IMR-90 (cell line): ENCODE measurements around the gene NOL12. TPM values are rescaled to one million over a fixed set of nuclear protein-coding genes. Genes with fewer than 3 reads are reported as not detected.

Source experiments
- ATAC-seq: fragments of 200-7000 bp; cut with Tn5 transposase; 2 replicates; pipeline ENCODE4 v1.9.1; 2020; ENCODE audit warnings: low read depth, mild to moderate bottlenecking, moderate library complexity
- BruUV-seq: library from RNA; stranded (reverse); fragments of 400-500 nt; replicated peaks from 2 replicates; lab custom pipeline; 2021; lab: Mats Ljungman, UMichigan
- CTCF ChIA-PET: fragments of 300-600 bp; formaldehyde crosslinking; extraction: SDS; loops from one replicate; lab custom pipeline; 2021; ENCODE audit warnings: antibody characterized with exemption; lab: Yijun Ruan, JAX
- POLR2A ChIA-PET: fragments of 300-600 bp; sonication (Branson Sonifier 250); formaldehyde crosslinking; loops from one replicate; lab custom pipeline; 2022; ENCODE audit warnings: antibody characterized with exemption; ENCODE audit not compliant: unreplicated experiment; lab: Charles Lee
- DNase-seq: peaks from one replicate; pipeline ENCODE4 v3.0.0; 2013
- H2AFZ ChIP-seq: replicated peaks from 2 replicates; pipeline ENCODE3; 2013; ENCODE audit warnings: low read length, mild to moderate bottlenecking; ENCODE audit not compliant: poor library complexity
- H2AK5ac ChIP-seq: 2 replicates; pipeline ENCODE4 v1.6.1; 2013; ENCODE audit warnings: low read depth, low read length, inconsistent platforms
- H2AK9ac ChIP-seq: replicated peaks from 2 replicates; pipeline ENCODE3; 2013; ENCODE audit warnings: mild to moderate bottlenecking, low read depth, low read length, moderate library complexity; ENCODE audit not compliant: poor library complexity
- H2BK120ac ChIP-seq: 2 replicates; pipeline ENCODE4 v1.6.1; 2013; ENCODE audit warnings: low read depth, low read length, inconsistent platforms
- H2BK15ac ChIP-seq: 3 replicates; pipeline ENCODE4 v1.6.1; 2013; ENCODE audit warnings: low read depth, low read length, inconsistent platforms
- H2BK20ac ChIP-seq: 2 replicates; pipeline ENCODE4 v1.6.1; 2013; ENCODE audit warnings: low read depth, mild to moderate bottlenecking, inconsistent platforms, low read length, moderate library complexity
- H2BK5ac ChIP-seq: 2 replicates; pipeline ENCODE4 v1.6.1; 2013; ENCODE audit warnings: mild to moderate bottlenecking, low read depth, low read length, inconsistent platforms; ENCODE audit not compliant: poor library complexity, severe bottlenecking
- H3K14ac ChIP-seq: replicated peaks from 2 replicates; pipeline ENCODE4 v1.6.1; 2013; ENCODE audit warnings: low read depth, low read length, inconsistent platforms
- H3K18ac ChIP-seq: 2 replicates; pipeline ENCODE4 v1.6.1; 2013; ENCODE audit warnings: low read depth, low read length, control low read depth
- H3K23ac ChIP-seq: 2 replicates; pipeline ENCODE4 v1.6.1; 2013; ENCODE audit warnings: low read depth, low read length, inconsistent platforms
- H3K27ac ChIP-seq: 2 replicates; pipeline ENCODE4 v1.5.1; 2013; ENCODE audit warnings: mild to moderate bottlenecking, control low read depth, low read length; ENCODE audit not compliant: insufficient read depth
- H3K27me3 ChIP-seq: 2 replicates; pipeline ENCODE4 v1.6.1; 2013; ENCODE audit warnings: low read length; ENCODE audit not compliant: control insufficient read depth, insufficient read depth
- H3K36me3 ChIP-seq: 2 replicates; pipeline ENCODE4 v1.6.1; 2013; ENCODE audit warnings: low read length, mixed read lengths; ENCODE audit not compliant: control insufficient read depth, insufficient read depth
- H3K4ac ChIP-seq: 2 replicates; pipeline ENCODE4 v1.6.1; 2013; ENCODE audit warnings: low read depth, low read length, inconsistent platforms
- H3K4me1 ChIP-seq: 2 replicates; pipeline ENCODE4 v1.6.1; 2013; ENCODE audit warnings: low read length, mixed read lengths; ENCODE audit not compliant: control insufficient read depth, insufficient read depth
- H3K4me2 ChIP-seq: 2 replicates; pipeline ENCODE4 v1.6.1; 2013; ENCODE audit warnings: low read depth, mild to moderate bottlenecking, control low read depth, low read length, moderate library complexity
- H3K4me3 ChIP-seq: 2 replicates; pipeline ENCODE4 v1.5.1; 2013; ENCODE audit warnings: low read depth, mild to moderate bottlenecking, control low read depth, low read length, moderate library complexity; ENCODE audit not compliant: insufficient read depth
- H3K56ac ChIP-seq: 2 replicates; pipeline ENCODE4 v1.6.1; 2013; ENCODE audit warnings: low read length, inconsistent platforms; ENCODE audit not compliant: insufficient read depth; ENCODE audit errors: extremely low read depth
- H3K79me1 ChIP-seq, 2 experiments: 2 replicates each; pipeline ENCODE4 v1.6.1; 2013; ENCODE audit warnings: low read length in 2 of 2, inconsistent platforms in 1 of 2, low read depth in 1 of 2
- H3K9ac ChIP-seq: 2 replicates; pipeline ENCODE4 v1.6.1; 2013; ENCODE audit warnings: low read depth, low read length, control low read depth
- H3K9me1 ChIP-seq: 2 replicates; pipeline ENCODE4 v1.6.1; 2013; ENCODE audit warnings: low read length, inconsistent platforms; ENCODE audit not compliant: insufficient read depth
- H3K9me3 ChIP-seq: 2 replicates; pipeline ENCODE4 v1.6.1; 2013; ENCODE audit warnings: low read length; ENCODE audit not compliant: control insufficient read depth, insufficient read depth
- H4K20me1 ChIP-seq: 2 replicates; pipeline ENCODE4 v1.6.1; 2013; ENCODE audit warnings: low read length, inconsistent platforms; ENCODE audit not compliant: insufficient read depth
- H4K5ac ChIP-seq: 2 replicates; pipeline ENCODE4 v1.6.1; 2013; ENCODE audit warnings: mild to moderate bottlenecking, low read depth, low read length, control low read depth
- H4K8ac ChIP-seq, 2 experiments: 2 replicates each; pipeline ENCODE4 v1.6.1; 2013; ENCODE audit warnings: low read depth in 2 of 2, low read length in 2 of 2, control low read depth in 1 of 2, inconsistent platforms in 1 of 2
- H4K91ac ChIP-seq: 2 replicates; pipeline ENCODE4 v1.6.1; 2013; ENCODE audit warnings: low read depth, low read length, inconsistent platforms; ENCODE audit not compliant: insufficient read depth
- BHLHE40 ChIP-seq: fragments of 150-350 bp; IDR thresholded peaks from 2 replicates; pipeline ENCODE4 v1.6.1; 2016; ENCODE audit warnings: mild to moderate bottlenecking, low read depth, low read length
- CEBPB ChIP-seq: IDR thresholded peaks from 2 replicates; pipeline ENCODE4 v1.6.1; 2012; ENCODE audit warnings: low read depth, low read length, improper control_type of control experiment
- CHD1 ChIP-seq: IDR thresholded peaks from 2 replicates; pipeline ENCODE4 v1.6.1; 2012; ENCODE audit warnings: low read depth, low read length, improper control_type of control experiment
- ELK1 ChIP-seq: fragments of 150-350 bp; IDR thresholded peaks from 2 replicates; pipeline ENCODE4 v1.6.1; 2016; ENCODE audit warnings: low read depth, mild to moderate bottlenecking, low read length, moderate library complexity, borderline replicate concordance
- FOS ChIP-seq: fragments of 150-350 bp; IDR thresholded peaks from 2 replicates; pipeline ENCODE4 v1.6.1; 2016; ENCODE audit warnings: low read depth, low read length
- MAFK ChIP-seq: IDR thresholded peaks from 2 replicates; pipeline ENCODE4 v1.6.1; 2012; ENCODE audit warnings: low read depth, low read length, improper control_type of control experiment
- MAZ ChIP-seq: IDR thresholded peaks from 2 replicates; pipeline ENCODE4 v1.6.1; 2012; ENCODE audit warnings: low read depth, mild to moderate bottlenecking, low read length, improper control_type of control experiment, moderate library complexity, borderline replicate concordance
- MXI1 ChIP-seq: IDR thresholded peaks from 2 replicates; pipeline ENCODE4 v1.6.1; 2012; ENCODE audit warnings: low read depth, mild to moderate bottlenecking, low read length, moderate library complexity, borderline replicate concordance
- POLR2A ChIP-seq: IDR thresholded peaks from 2 replicates; pipeline ENCODE4 v1.6.1; 2012; ENCODE audit warnings: mild to moderate bottlenecking, low read depth, low read length
- RAD21 ChIP-seq: IDR thresholded peaks from 2 replicates; pipeline ENCODE4 v1.6.1; 2012; ENCODE audit warnings: low read length, improper control_type of control experiment
- RCOR1 ChIP-seq: IDR thresholded peaks from 2 replicates; pipeline ENCODE4 v1.6.1; 2012; ENCODE audit warnings: mild to moderate bottlenecking, low read length, improper control_type of control experiment; ENCODE audit not compliant: insufficient replicate concordance
- RFX5 ChIP-seq: IDR thresholded peaks from 2 replicates; pipeline ENCODE4 v1.8.0; 2012; ENCODE audit warnings: low read depth, mild to moderate bottlenecking, low read length, moderate library complexity
- SMC3 ChIP-seq: fragments of 150-350 bp; IDR thresholded peaks from 2 replicates; pipeline ENCODE4 v1.6.1; 2016; ENCODE audit warnings: low read depth, mild to moderate bottlenecking, antibody characterized with exemption, low read length, moderate library complexity
- USF2 ChIP-seq: fragments of 150-350 bp; IDR thresholded peaks from 2 replicates; pipeline ENCODE4 v1.6.1; 2017; ENCODE audit warnings: mild to moderate bottlenecking, antibody characterized with exemption, low read length, low read depth
- WGBS, 2 experiments: methylation state at CpG; one replicate each; pipeline versions ENCODE4 v1.1.5 to v1.1.7; 2013; ENCODE audit warnings: missing lambda C conversion rate in 2 of 2; ENCODE audit not compliant: insufficient read length in 1 of 2; ENCODE audit errors: extremely low coverage in 2 of 2; 5-methylcytosine and 5-hydroxymethylcytosine counted together
- dilution Hi-C: fragments of 300-500 bp; cut with HindIII; formaldehyde crosslinking; loops from one replicate; pipeline ENCODE4 v1.14.3; 2018; ENCODE audit warnings: low sequenced_read_pairs; ENCODE audit not compliant: unreplicated experiment
- in situ Hi-C: fragments of 300-500 bp; cut with MboI; formaldehyde crosslinking; loops from 3 replicates; pipeline ENCODE4 v1.14.3; 2019; ENCODE audit warnings: low sequenced_read_pairs, inconsistent platforms, mixed read lengths
- intact Hi-C: fragments of 100-400 bp; cut with micrococcal nuclease; formaldehyde crosslinking; loops from 2 replicates; pipeline ENCODE4 v1.10.0; 2022
- polyA plus RNA-seq, 3 experiments: library from polyadenylated mRNA; depleted of rRNA; stranded (reverse); fragments of >200 nt; gene quantifications; 2 replicates each; pipeline ENCODE4 v1.2.3, GENCODE V29; 2012; ENCODE audit warnings: low replicate concordance in 1 of 3
- total RNA-seq: library from RNA; depleted of rRNA; stranded (reverse); fragments of >200 nt; gene quantifications from 2 replicates; pipeline ENCODE4 v1.2.3, GENCODE V29; 2012

NOL12 gene
- total and polyA plus RNA-seq, 2 of the 4 experiments (the other 2 are of a cell fraction) = 16.0 to 25.6 TPM

- H2BK120ac ChIP-seq = no peak overlapping the region
- dilution Hi-C loops (no loop called here), intact Hi-C loops (no loop called here), in situ Hi-C loops (no loop called here)
- peak overlapping the region; percentile 7 for H2AK9ac ChIP-seq
- no peak overlapping the region for H3K27ac ChIP-seq
- DNase-seq (no peak), ATAC-seq (no peak)
- peaks cover 26% of the 10 kb centered on the region for H3K4me1 ChIP-seq
- no peak overlapping the region for H3K18ac ChIP-seq
- BruUV-seq = no TSS peak
- no peak overlapping the region for H3K4me2 ChIP-seq
- peaks cover 10% of the 10 kb centered on the region for H3K9me1 ChIP-seq
- no peak overlapping the region for H3K9ac ChIP-seq
- H3K9me3 ChIP-seq = no peaks in the 10 kb centered on the region
- CTCF ChIA-PET = interaction anchor here (1.7 kb wide), 1 partner anchor 21 kb away, joined by 5 read pairs; no protein-coding TSS in a partner anchor
- no peaks in the 10 kb centered on the region for H3K27me3 ChIP-seq
- peak overlapping the region in 1 of 2 experiments; percentile 54; a peak in 1 of 4 replicates for H4K8ac ChIP-seq
- POLR2A ChIA-PET = interaction anchor here (0.8 to 1.0 kb wide), 2 partner anchors 21 to 30 kb away, joined by 3 read pairs; no protein-coding TSS in a partner anchor
- peaks cover 44 to 91% of the 10 kb centered on the region in 2 experiments for H3K79me1 ChIP-seq
- 77% methylated on average over 8 of the region's 16 CpGs; no CpG with 5 or more reads in 1 of the 2 experiments for WGBS, 2 experiments
- peak overlapping the region; percentile 53; the same call in 1 of the 2 replicates for H3K4ac ChIP-seq
- H3K36me3 ChIP-seq = peaks cover 14% of the 10 kb centered on the region
- H4K20me1 ChIP-seq = peaks cover 28% of the 10 kb centered on the region
- no peak overlapping the region for H4K5ac ChIP-seq
- no peak overlapping the region for H3K14ac ChIP-seq
- H2AFZ ChIP-seq = no peak overlapping the region
- H3K23ac ChIP-seq = peak overlapping the region; percentile 33; the same call in 1 of the 2 replicates
- H2AK5ac ChIP-seq = peak overlapping the region; percentile 57; the same call in 1 of the 2 replicates
- no peak overlapping the region for H3K56ac ChIP-seq
- no peak overlapping the region for H2BK15ac ChIP-seq
- no peak overlapping the region for H2BK5ac ChIP-seq
- H4K91ac ChIP-seq = no peak overlapping the region; the same call in 1 of the 2 replicates
- H2BK20ac ChIP-seq = 0 out of 2 replicates have a peak overlapping the region, but pooled peaks have one; percentile 28
- H3K4me3 ChIP-seq = no peak overlapping the region
- TF ChIP-seq RAD21 (no peak), CHD1 (no peak), ELK1 (no peak), POLR2A (no peak), MAZ (no peak), RFX5 (no peak), MAFK (no peak), FOS (no peak), SMC3 (no peak), RCOR1 (no peak), USF2 (no peak), BHLHE40 (no peak), CEBPB (no peak), MXI1 (no peak)
Measured at GRCh38 chr22:37664249-37665101, 21.7 kb upstream of the NOL12 start.
